ENCODE data around the gene KLHDC9.

DNA sequence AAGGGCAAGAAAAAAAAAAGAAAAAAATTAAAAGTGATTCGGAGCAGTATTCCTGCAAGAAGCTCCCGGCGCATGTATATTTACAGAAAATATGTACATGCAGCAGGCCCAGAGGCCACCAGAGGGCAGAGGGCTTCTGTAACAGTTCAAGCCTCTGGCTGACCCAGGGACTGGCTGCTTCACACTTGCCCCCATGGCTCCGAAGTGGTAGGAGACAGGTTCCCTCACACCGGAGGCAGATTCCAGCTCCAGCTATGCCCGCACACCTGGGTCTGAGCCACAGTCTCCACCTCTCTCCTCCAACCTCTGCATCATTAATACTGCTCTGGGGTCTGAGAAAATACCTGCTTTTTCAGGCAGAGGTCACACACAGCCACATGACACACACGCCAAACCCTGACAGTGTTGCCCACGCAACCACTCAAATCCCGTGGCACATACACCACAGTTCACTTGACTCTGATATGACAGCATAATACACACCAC, 26.2 kb upstream of the KLHDC9 start:
- no peak for TF ChIP-seq EZH2 (IDR thresholded peaks at IDR 0.05; ENCODE audit: borderline replicate concordance, low read depth, low read length, severe bottlenecking)
- TF ChIP-seq, protein P1, sequence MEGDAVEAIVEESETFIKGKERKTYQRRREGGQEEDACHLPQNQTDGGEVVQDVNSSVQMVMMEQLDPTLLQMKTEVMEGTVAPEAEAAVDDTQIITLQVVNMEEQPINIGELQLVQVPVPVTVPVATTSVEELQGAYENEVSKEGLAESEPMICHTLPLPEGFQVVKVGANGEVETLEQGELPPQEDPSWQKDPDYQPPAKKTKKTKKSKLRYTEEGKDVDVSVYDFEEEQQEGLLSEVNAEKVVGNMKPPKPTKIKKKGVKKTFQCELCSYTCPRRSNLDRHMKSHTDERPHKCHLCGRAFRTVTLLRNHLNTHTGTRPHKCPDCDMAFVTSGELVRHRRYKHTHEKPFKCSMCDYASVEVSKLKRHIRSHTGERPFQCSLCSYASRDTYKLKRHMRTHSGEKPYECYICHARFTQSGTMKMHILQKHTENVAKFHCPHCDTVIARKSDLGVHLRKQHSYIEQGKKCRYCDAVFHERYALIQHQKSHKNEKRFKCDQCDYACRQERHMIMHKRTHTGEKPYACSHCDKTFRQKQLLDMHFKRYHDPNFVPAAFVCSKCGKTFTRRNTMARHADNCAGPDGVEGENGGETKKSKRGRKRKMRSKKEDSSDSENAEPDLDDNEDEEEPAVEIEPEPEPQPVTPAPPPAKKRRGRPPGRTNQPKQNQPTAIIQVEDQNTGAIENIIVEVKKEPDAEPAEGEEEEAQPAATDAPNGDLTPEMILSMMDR (IDR thresholded peaks at IDR 0.05; ENCODE audit: borderline replicate concordance, extremely low read depth, low read length, poor library complexity, severe bottlenecking), result peak; percentile 58
